ENCODE data around the gene GFY.

The GFY gene

DNA sequence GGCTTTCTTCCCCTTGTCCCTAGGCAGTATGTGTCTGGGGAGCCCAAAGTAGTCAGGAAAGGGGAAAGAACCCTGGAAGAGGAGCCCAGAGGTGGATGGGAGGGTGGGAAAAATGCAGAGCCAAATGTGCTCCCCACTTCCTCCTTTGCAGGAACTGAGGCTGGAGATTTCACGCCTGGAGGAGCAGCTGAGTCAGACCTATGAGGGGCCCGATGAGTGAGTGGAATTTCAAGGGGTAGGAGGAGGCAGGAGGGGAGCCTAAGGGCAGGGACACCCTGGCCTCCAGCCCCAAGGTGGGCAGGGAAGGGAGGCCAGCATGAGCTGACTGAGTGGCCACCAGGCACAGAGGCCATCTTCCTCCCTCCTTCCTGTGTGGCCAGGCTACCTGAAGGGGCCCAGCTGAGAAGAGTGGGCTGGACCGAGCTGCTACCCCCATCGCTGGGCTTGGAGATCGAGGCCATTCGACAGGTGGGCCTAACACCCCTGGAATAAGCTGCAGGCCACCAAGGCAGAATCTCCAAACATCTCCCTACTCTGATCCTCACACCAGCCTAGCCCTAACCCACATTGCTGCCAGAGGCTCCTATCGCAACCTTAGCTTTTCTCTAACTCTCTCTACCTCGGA, 16.3 kb upstream of the GFY start:
- no peak for DNase-seq

- DNase-seq = no peak
Observed at GRCh38 chr19:49409441-49410029, 15.7 kb upstream of the GFY start.

DNA sequence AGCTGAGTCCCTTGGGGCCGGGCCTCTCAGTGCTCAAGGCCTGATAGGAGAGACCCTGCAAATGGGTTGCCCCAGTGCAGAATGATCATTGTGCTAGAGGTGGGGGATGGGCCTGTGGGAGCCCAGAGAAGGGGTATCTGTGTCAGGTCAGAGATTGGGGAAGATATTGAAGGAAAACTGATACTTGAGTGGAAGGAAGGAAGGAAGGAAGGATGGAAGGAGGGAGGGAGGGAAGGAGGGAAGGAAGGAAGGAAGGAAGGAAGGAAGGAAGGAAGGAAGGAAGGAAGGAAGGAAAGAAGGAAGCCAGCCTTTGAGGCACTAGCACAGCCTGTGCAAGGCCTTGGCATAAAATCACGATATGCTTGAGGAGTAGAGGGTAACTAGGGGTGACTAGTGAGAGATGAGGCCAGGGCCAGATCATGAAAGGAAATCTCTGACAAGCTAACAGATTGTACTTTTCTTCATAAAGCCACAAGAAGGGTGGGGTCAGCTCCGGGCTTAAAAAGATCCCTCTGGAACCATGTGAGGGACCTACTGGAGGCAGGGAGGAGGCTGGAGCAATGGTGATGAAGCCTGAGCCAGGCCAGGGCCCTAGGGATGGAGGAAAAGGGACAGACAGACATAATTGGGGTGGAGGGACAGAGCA, 13.4 kb upstream of the GFY start:
- no peak for DNase-seq

GRCh38 chr19:49413348-49413747, 11.8 kb upstream of the GFY start:
- no peak for DNase-seq

- no peak for DNase-seq
Observed at GRCh38 chr19:49414256-49414655, 10.9 kb upstream of the GFY start.

GRCh38 chr19:49415102-49415809, 9.9 kb upstream of the GFY start:
- DNase-seq = no peak

DNA sequence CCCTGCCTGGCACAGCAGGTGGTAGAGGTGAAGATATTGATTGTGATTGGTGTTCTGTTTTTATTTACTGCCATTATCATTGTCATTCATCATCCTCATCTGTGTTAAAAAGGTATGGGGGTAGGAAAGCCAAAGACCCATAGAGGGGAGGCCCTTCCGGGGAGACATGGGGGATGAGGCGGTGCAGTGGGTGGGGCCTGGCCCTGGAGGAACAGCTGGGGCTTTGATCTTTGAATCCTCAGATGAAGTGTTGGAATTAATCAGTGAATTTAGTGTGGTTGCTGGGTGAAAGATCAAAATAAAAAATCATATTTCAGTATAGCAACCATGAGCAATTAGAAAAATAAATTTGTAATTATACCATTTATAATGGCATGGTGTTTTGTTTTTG, 9.4 kb upstream of the GFY start:
- no peak for DNase-seq

DNA sequence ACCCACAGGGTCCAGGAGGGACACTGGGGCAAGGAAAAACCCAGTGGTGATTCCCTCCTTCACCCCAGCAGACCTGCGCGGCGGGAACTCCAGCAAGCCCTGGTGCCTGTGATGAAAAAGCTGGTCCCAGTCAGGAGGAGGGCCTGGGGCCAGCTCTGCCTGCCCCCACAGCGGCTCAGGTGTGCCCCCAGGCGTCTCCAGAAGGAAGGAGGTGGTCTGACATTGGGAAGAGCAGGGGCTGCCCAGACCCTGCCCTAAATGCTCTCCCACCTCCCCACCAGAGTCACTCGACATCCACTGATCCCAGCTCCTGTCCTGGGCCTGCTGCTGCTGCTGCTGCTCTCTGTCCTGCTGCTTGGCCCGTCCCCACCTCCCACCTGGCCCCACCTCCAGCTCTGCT, 8.1 kb upstream of the GFY start:
- DNase-seq = no peak

GRCh38 chr19:49418511-49418910, 6.7 kb upstream of the GFY start:
- DNase-seq = no peak

GRCh38 chr19:49419173-49419572, 6.0 kb upstream of the GFY start:
- no peak for DNase-seq

DNA sequence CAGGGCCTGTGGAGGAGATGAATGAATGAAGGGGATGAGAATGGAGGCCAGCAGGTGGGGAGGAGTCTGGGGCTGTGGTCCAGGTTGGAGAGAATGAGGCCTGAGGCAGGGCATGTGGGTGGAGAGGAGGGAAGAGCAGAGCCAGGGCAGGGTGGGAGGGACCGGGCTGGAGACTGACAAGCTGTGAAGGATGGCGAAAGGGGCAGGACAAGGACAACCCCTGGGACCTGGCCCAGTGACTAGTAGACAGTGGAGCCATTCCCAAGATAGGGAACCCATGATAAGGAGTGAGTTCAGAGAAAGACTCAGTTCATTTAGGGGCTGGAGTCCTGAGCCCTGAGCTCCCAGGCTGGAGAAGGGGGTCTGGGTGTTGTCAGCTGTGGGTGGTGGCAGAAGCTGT, 5.0 kb upstream of the GFY start:
- DNase-seq = no peak

GRCh38 chr19:49421039-49421877, 3.9 kb upstream of the GFY start:
- no peak for DNase-seq

DNA sequence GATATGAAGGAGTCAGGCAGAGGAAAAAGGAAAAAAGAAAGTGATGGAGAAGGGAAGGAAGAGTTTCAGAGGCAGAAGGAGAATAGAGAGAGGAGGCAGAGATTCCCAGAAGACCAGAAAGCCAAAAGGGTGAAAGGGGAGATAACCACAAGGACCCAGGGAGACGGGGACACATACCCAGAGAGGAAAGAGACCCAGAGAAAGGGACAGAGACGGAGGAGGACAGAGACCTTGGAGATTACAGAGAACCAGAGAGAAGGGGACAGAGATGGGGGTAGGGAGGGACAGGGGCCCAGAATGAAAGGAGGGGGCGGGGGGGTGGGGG, 3.3 kb upstream of the GFY start:
- no peak for DNase-seq

DNA sequence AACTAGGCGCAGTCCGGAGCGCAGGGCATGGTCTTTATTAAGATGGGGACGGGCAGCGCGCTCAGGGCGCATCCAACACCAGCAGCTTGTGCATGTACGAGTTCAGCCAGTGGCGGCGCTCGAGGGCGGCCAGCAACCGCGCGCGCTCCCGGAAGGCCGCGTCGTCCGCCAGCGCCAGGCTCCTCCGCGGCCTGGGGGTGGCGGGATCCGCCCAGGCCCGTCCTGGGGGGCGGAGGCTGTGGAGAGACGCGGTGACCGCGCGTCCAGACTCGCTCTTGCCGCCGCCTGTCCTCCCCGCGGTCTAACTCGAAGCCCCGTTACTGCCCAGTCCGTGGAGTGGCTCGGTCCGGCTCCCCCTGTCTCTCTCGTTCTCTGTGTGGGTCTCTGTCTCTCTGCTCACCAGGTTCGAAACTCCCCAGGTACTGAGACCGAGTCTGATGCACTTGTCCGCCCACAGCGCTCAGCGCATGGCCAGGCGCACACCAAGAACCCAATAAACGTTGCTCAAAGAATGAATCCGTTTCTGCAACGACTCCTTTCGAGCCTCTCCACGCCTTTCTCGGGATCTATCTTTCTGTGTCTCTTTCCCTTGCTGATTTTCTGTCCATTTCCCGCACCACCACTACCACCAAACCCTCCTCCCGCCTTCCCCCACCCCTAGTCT, 2.6 kb upstream of the GFY start:
- no peak for DNase-seq

DNA sequence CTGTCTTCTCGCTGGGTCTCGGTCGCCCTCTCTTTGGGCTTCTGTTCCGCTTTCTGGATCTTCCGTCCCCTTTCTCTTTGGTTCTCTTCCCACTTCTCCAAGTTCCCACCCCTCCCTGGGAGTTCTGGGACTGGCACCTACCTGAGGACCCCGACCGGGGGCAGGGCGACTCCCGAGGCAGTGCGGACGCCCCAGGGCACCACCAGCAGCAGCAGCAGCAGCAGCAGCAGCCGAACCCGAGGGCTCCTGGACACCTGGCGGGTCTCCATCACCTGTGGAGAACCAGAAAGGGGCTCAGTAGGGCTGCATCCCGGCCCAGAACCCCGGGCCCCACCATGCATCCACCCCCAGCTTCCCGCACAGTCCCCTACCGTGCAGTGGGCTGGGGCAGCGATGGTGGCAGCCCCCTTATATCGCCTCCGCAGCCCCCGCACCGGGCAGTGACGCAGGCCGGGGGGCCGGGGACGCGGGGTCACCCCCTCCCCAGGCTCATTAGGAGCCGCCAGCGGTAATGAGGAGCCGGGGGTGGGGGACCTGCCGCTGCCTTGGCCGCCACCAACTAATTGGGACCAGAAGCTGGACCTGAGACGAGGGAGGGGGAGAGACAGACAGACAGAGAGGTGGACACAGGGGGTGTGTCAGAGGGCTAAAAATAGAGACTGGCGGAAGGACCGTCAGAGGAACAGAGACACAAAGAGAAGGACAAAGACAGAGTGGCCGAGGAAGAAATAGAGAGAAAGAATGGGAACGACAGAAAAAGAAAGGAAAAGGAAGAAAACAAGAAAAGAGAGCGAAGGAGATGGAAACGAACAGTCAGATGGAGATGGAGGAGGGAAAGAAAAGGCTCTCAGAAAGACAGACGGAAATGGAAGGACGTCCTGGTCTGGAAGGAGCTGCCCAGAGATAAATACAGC, 1.9 kb upstream of the GFY start, which contains the start of gene PTH2:
Gene PTH2, minus strand, starts transcription at position 371 of the 914 bp plus-strand sequence. Its CDS starts 102 bp downstream, at position 269.
- no peak for DNase-seq

DNA sequence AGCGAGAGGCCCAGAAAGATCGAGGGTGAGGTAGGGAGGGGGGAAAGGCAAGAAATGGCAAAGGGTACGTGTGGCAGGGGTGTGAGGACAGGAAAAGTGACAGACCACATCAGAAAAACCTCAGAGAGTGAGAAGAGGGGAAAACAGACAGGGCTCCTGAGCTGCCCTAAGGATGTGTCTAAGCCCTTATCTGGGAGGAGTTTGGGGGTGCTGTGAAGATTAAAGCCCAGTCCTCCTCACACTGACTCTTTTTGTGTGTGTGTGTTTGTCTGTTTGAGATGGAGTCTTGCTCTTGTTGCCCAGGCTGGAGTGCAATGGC, 1.2 kb upstream of the GFY start:
- DNase-seq = no peak

DNA sequence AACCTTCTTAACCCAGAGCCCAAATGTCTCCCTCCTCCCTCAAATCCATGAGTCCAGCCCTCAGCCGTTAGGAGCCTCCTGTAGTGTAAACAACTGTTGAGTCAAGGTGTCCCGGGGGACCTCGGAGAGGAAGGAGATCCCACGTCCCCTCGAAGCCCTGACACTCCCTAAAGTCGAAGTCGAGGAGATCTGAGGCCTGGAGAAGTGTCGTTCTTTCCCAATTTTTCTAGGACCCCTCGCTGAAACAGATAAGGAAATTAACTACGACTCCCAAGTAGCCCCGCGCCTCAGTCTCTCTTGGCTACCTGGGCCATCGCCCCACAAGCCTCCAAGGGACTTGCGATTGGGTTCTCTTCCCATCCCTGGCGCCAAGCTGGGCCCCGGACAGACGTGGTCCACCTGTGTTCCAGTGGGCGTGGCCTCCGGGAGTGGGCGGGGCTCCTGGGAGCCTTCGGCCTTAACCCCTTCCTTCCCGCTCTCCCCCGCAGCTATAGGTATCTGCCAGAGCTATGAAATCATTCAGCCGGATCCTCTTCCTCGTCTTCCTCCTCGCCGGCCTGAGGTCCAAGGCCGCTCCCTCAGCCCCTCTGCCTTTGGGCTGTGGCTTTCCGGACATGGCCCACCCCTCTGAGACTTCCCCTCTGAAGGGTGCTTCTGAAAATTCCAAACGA, 869 bp downstream of the GFY start:
- DNase-seq = no peak

DNA sequence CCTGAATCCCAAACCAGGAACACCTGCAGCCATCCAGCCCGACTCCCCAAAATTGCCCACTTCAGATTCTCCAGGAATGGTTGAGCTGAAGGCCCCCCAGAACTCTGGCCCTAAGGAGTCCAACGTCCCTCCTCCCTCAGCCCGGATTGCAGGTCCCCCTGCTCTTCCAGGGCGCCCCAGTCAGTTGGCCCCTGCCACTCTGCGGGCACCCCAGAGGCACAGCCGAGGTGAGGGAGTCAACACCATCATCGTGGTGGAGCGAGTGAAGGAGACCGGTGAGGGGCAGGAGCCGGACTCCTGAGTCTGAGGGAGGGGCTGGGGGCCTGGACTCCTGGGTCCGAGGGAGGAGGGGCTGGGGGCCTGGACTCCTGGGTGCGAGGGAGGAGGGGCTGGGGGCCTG, 2.2 kb downstream of the GFY start:
- DNase-seq = no peak

DNA sequence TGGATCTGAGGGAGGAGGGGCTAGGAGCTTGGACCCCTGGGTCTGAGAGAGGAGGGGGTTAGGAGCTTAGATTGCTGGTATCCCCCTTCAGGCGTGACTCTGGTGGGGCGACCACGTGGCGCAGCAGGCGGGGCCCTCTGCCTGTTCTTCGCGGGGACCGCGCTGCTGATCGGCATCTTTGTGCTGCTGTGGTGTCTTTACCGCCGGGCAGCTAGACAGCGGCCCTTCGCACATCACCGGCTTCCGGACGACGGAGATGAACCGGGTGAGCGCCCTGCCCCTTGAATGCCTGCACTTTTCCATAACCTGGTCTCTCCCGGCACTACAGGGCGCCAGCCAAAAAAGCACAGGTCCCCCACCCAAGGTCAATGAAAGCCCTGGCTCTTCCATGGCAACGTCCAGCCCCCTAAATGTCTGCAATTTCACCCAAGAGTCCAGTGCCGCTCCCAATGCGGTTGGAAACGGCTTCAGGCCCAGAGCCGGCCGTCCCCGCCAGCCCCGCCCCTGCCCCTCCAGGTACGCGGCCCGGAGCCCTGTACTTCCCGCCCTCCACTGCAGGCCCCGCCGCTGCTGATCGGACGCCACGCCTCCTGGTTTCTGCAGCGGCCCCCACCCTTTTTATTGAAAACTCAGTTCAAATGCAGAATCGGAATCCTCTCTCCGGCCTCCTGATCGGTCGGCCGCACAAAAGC, 2.8 kb downstream of the GFY start:
- no peak for DNase-seq
